NCI-H2227 (cell line): ENCODE measurements around the gene GP1BA.

Source experiments
- DNase-seq: peaks from one replicate; lab custom pipeline; 2025; ENCODE audit not compliant: unreplicated experiment; lab: John Stamatoyannopoulos, UW

Gene GP1BA

GRCh38 chr17:4949321-4950074 lies 17.4 kb downstream of the GP1BA start:
- peak; percentile 53 for DNase-seq

GRCh38 chr17:4950075-4950745 lies 18.1 kb downstream of the GP1BA start:
- no peak for DNase-seq

GRCh38 chr17:4950746-4951204 lies 18.7 kb downstream of the GP1BA start, which contains the start of gene ENO3:
TSS of gene ENO3 (plus strand) at chr17:4951119. CDS start at chr17:4951830, 711 bp downstream.
- peak; percentile 34 for DNase-seq

- peak; percentile 21 for DNase-seq
Measured at GRCh38 chr17:4951486-4951885, 19.4 kb downstream of the GP1BA start.

- no peak for DNase-seq
Measured at GRCh38 chr17:4953451-4953961, 21.4 kb downstream of the GP1BA start.

- DNase-seq = no peak
Measured at GRCh38 chr17:4955091-4955490, 23.0 kb downstream of the GP1BA start.

GRCh38 chr17:4956493-4957061 lies 24.5 kb downstream of the GP1BA start:
- no peak for DNase-seq

- DNase-seq = no peak
Measured at GRCh38 chr17:4958102-4958501, 26.0 kb downstream of the GP1BA start.

GRCh38 chr17:4959261-4959965 lies 27.3 kb downstream of the GP1BA start:
- no peak for DNase-seq

GRCh38 chr17:4960279-4960922 lies 28.3 kb downstream of the GP1BA start:
- DNase-seq = no peak

- no peak for DNase-seq
Measured at GRCh38 chr17:4965311-4965986, 33.4 kb downstream of the GP1BA start.

GRCh38 chr17:4966844-4967538 lies 34.9 kb downstream of the GP1BA start:
- DNase-seq = peak; percentile 96

- peak; percentile 92 for DNase-seq
Measured at GRCh38 chr17:4967539-4968485, 35.7 kb downstream of the GP1BA start, which contains the start of gene SPAG7. TSS of gene SPAG7 (minus strand) at chr17:4967817. CDS start at chr17:4967804, 13 bp downstream.

GRCh38 chr17:4968486-4969046 lies 36.5 kb downstream of the GP1BA start:
- DNase-seq = peak; percentile 38

- no peak for DNase-seq
Measured at GRCh38 chr17:4969047-4969550, 37.0 kb downstream of the GP1BA start.

- DNase-seq = no peak
Measured at GRCh38 chr17:4969551-4970173, 37.6 kb downstream of the GP1BA start.

GRCh38 chr17:4970273-4970672 lies 38.2 kb downstream of the GP1BA start:
- DNase-seq = no peak
